Common myeloid progenitor, CD34-positive (primary cell): ENCODE results near the gene G3BP2.

Source experiments
- CTCF ChIA-PET: fragments of 350-600 bp; sonication (Branson Sonifier 250); formaldehyde crosslinking; loops from one replicate; lab custom pipeline; 2021; ENCODE audit warnings: antibody characterized with exemption; lab: Charles Lee
- POLR2A ChIA-PET: fragments of 350-600 bp; sonication (Branson Sonifier 250); formaldehyde crosslinking; loops from one replicate; lab custom pipeline; 2021; ENCODE audit warnings: antibody characterized with exemption; lab: Charles Lee
- DNase-seq, 3 donors: peaks; one replicate each; pipeline versions ENCODE4 v3.0.0 to v3.0.0-alpha.2; 2013
- H3K27ac ChIP-seq, 2 experiments: 1 replicate in 1 of 2; 2 replicates in 1 of 2; pipeline ENCODE4 v1.7.0; 2013; ENCODE audit warnings: inconsistent platforms in 2 of 2, low read length in 2 of 2, mild to moderate bottlenecking in 2 of 2, low read depth in 1 of 2, moderate library complexity in 1 of 2; ENCODE audit not compliant: severe bottlenecking in 2 of 2, insufficient read depth in 1 of 2, poor library complexity in 1 of 2
- H3K27me3 ChIP-seq, 5 experiments: replicated peaks in 2 of 5; 1 replicate in 3 of 5; 2 replicates in 2 of 5; pipeline versions ENCODE4 v1.6.1 to v1.7.0; 2013; ENCODE audit warnings: low read length in 4 of 5, mild to moderate bottlenecking in 2 of 5, moderate library complexity in 2 of 5, inconsistent platforms in 1 of 5; ENCODE audit not compliant: insufficient read depth in 5 of 5, control insufficient read depth in 4 of 5
- H3K36me3 ChIP-seq, 4 experiments: 1 replicate in 2 of 4; 2 replicates in 2 of 4; pipeline versions ENCODE4 v1.6.1 to v1.7.0; 2013; ENCODE audit warnings: low read length in 3 of 4, control low read depth in 1 of 4, mild to moderate bottlenecking in 1 of 4; ENCODE audit not compliant: control insufficient read depth in 4 of 4, insufficient read depth in 4 of 4
- H3K4me1 ChIP-seq, 4 experiments: 1 replicate in 3 of 4; 2 replicates in 1 of 4; pipeline versions ENCODE4 v1.6.1 to v1.7.1; 2013; ENCODE audit warnings: low read length in 3 of 4, mild to moderate bottlenecking in 3 of 4, control low read depth in 1 of 4, inconsistent platforms in 1 of 4, moderate library complexity in 1 of 4; ENCODE audit not compliant: control insufficient read depth in 4 of 4, insufficient read depth in 4 of 4; ENCODE audit errors: control extremely low read depth in 1 of 4
- H3K4me3 ChIP-seq, 7 experiments: 1 replicate in 4 of 7; 2 replicates in 3 of 7; pipeline versions ENCODE4 v1.5.1 to v1.7.0; 2013; ENCODE audit warnings: mild to moderate bottlenecking in 7 of 7, low read length in 6 of 7, moderate library complexity in 6 of 7, inconsistent platforms in 2 of 7, low read depth in 2 of 7, control low read depth in 1 of 7; ENCODE audit not compliant: insufficient read depth in 4 of 7, control insufficient read depth in 1 of 7; ENCODE audit errors: extremely low read depth in 1 of 7
- H3K9me3 ChIP-seq, 5 experiments: 1 replicate in 4 of 5; 2 replicates in 1 of 5; pipeline versions ENCODE4 v1.6.1 to v1.7.1; 2013; ENCODE audit warnings: low read length in 4 of 5, mild to moderate bottlenecking in 2 of 5, inconsistent platforms in 1 of 5, low read depth in 1 of 5, moderate library complexity in 1 of 5; ENCODE audit not compliant: control insufficient read depth in 4 of 5, insufficient read depth in 2 of 5; ENCODE audit errors: control extremely low read depth in 1 of 5
- WGBS: methylation state at CpG from one replicate; pipeline ENCODE4 v1.1.5; 2013; ENCODE audit not compliant: insufficient coverage; 5-methylcytosine and 5-hydroxymethylcytosine counted together

The G3BP2 gene

DNA sequence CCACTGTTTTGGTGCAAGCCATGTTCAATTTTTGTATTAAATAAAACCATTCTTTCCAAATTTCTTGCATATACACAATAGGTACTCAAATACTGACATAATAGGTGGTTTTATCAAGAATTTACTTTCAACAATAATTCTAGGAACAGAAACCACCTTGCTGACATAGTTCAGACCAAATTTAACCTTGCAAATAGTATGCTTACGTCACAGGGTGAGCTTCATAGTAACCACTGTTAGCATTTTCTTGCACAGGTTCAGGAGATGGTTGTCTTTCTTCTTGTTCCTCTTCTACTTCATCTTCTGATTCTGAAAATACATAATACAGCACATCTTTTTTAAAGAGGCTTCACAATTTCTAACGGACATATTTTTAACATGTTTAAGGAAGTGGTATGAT lies 17.6 kb downstream of the G3BP2 start:
- Histone ChIP-seq H3K27me3 (no peaks in the 10 kb centered on the region), H3K4me3 (no peak overlapping the region), H3K4me1 (no peaks in the 10 kb centered on the region), H3K9me3 (no peaks in the 10 kb centered on the region), H3K36me3 (peaks cover 23 to 80% (median 44%) of the 10 kb centered on the region in 4 experiments), H3K27ac (no peak overlapping the region)
- ChIA-PET POLR2A (interaction anchor here (0.7 kb wide), 1 partner anchor 69 kb away, joined by 5 read pairs; the partner anchor contains the start of gene USO1), CTCF (interaction anchor here (0.7 to 4.8 kb wide), 8 partner anchors 10 to 74 kb away, joined by 3 to 35 read pairs (median 12); partner anchors contain the start of gene USO1)
- no peak for DNase-seq
- WGBS, result 100% methylated on average over 1 of the region's 2 CpGs

DNA sequence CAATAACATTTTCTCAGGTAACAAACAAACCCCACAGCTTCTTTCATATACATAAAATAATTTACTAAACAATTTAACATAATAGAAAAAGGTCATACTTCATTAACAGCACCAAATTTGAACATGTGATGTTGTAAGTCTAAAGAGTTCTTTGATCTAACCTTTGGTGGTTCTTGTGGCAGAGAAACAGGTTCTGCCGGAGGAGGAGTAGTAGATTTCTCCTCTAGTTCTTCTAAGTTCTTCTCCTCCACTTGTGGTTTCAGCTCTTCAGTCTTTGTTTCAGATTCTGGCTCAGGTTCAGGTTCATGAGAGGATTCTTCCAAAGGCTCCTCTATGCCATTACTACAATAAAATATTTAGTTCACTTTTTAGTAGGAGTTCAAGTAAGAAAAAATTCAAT lies 18.3 kb downstream of the G3BP2 start:
- CTCF ChIA-PET, result interaction anchor here (0.7 to 4.8 kb wide), 11 partner anchors 11 to 84 kb away, joined by 3 to 35 read pairs (median 5); partner anchors contain the start of gene USO1
- DNase-seq, result no peak
- peaks cover 24 to 75% (median 42%) of the 10 kb centered on the region in 4 experiments for H3K36me3 ChIP-seq

DNA sequence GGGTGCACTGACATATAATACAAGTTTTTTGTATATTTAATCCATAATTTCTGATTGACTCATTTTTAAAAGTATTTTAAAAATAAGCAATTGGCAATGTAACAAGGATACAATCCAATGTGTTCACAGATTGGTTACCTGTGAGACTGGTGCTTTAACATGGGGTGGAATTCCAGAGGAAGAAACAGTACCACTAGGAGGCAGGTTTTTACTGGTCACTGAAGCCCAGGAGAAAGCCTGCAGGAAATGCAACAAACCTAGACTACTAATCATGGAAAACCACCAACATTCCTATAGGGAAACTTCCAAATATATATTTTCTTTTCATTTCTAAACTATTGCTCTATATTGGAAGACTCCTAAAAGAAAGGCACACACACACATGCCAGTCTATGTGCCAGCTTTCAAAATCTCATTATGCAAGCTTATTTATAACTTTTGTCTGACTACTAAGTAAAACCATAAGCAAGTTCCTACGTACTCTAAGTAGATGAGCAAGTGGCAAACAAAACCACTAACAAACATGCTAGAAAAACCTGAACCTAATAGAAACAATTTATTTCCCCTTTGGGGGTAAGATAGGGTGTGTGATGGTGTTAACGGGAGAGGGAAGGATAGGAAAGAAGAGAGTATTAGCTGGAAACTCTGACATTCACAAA lies 19.2 kb downstream of the G3BP2 start:
- CTCF ChIA-PET, result interaction anchor here (0.6 to 4.8 kb wide), 13 partner anchors 16 to 194 kb away, joined by 3 to 35 read pairs (median 4); partner anchors contain the start of gene USO1
- H3K36me3 ChIP-seq, result peaks cover 25 to 75% (median 43%) of the 10 kb centered on the region in 4 experiments
- no CpG with 5 or more reads among the region's 2 CpGs for WGBS
- H3K27me3 ChIP-seq, result no peaks in the 10 kb centered on the region
- H3K27ac ChIP-seq, result no peak overlapping the region
- POLR2A ChIA-PET, result interaction anchor here (0.6 to 0.8 kb wide), 4 partner anchors 27 to 132 kb away, joined by 3 to 6 read pairs (median 4); no protein-coding TSS in a partner anchor
- H3K9me3 ChIP-seq, result no peaks in the 10 kb centered on the region
- DNase-seq, result peak; percentile 24 to 46 (median 41)
- no peak overlapping the region for H3K4me3 ChIP-seq
- H3K4me1 ChIP-seq, result no peaks in the 10 kb centered on the region

More for the DNA sequence above, 18.3 kb downstream of the G3BP2 start:
- POLR2A ChIA-PET, result no interaction called here
- Histone ChIP-seq H3K9me3 (no peaks in the 10 kb centered on the region), H3K4me3 (no peak overlapping the region), H3K4me1 (no peaks in the 10 kb centered on the region), H3K27me3 (no peaks in the 10 kb centered on the region), H3K27ac (no peak overlapping the region)
- 83% methylated on average over 1 of the region's 1 CpG for WGBS

DNA sequence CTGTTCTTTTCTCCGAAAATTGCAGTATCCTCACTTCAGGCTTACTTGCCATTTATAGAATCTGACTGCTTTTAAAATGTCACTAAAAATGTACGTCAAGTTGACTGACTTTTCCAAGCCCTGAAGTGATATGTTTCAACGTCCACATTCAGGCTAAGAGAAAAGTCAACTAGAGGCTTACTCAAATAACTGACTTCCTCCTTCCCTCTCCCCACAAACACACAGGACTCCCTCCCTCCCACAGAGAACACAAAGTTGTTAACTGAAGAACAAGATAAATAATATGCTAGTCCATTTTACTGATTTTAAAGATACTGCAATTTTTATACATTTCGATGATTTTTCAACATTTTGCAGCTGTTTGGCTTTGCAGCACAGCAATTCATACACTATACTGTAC lies 29.1 kb downstream of the G3BP2 start:
- DNase-seq, result peak in 2 of 3 donors; percentile 51 to 65
- Histone ChIP-seq H3K27me3 (no peaks in the 10 kb centered on the region), H3K27ac (no peak overlapping the region), H3K4me1 (peaks cover 0 to 9% (median 7%) of the 10 kb centered on the region in 4 experiments), H3K4me3 (no peak overlapping the region), H3K9me3 (no peaks in the 10 kb centered on the region), H3K36me3 (peaks cover 16 to 63% (median 40%) of the 10 kb centered on the region in 4 experiments)
- CTCF ChIA-PET, result interaction anchor here (1.1 kb wide), 2 partner anchors 9 to 14 kb away, joined by 3 to 4 read pairs; no protein-coding TSS in a partner anchor
- WGBS, result 71% methylated on average over 1 of the region's 4 CpGs
- POLR2A ChIA-PET, result no interaction called here

DNA sequence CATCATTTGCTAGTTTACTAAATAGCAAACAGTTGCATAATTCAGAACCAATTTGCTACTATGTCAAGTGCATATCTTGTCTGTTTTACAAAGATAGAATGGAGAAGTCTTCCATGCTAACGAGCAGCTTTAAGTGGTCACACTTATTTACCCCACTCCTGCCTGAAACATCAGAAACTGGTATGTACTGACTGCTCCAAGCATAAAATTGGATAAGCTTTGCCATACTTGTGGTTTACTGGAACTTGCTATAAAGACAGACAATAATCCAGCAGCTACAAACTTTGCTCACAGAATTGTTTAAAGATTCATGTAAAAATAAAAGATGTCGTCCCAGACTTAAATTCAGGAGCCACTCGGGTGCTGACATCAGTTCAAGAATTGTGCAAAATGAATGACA lies 29.6 kb downstream of the G3BP2 start:
- CTCF ChIA-PET, result interaction anchor here (1.1 kb wide), 1 partner anchor 9 kb away, joined by 4 read pairs; no protein-coding TSS in a partner anchor
- POLR2A ChIA-PET, result no interaction called here
- WGBS, result 77% methylated on average over 3 of the region's 3 CpGs
- H3K27me3 ChIP-seq, result no peaks in the 10 kb centered on the region
- no peaks in the 10 kb centered on the region for H3K9me3 ChIP-seq
- no peak overlapping the region for H3K27ac ChIP-seq
- H3K4me3 ChIP-seq, result no peak overlapping the region
- peaks cover 15 to 58% (median 37%) of the 10 kb centered on the region in 4 experiments for H3K36me3 ChIP-seq
- H3K4me1 ChIP-seq, result peaks cover 0 to 9% (median 7%) of the 10 kb centered on the region in 4 experiments
- no peak for DNase-seq

DNA sequence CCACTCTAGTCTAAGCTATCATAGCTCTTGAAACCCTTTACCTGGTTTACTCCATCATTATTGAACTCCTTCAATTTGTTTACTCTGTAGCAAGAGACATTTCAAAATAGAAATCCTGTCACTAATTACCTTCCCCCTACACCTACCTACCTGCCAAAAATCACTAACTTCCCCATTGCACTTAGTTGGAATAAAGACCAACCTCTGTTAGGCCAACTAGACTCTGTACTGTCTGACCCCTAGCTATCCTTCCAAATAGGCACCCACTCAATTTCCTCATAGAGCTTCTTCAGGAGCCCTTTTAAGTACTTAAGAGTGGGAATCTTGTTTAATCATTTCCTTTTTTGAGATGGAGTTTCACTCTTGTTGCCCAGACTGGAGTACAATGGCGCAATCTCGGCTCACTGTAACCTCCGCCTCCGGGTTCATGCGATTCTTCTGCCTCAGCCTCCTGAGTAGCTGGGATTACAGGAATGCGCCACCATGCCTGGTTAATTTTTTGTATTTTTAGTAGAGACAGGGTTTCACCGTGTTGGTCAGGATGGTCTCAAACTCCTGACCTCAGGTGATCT lies 34.0 kb downstream of the G3BP2 start:
- ChIA-PET POLR2A (no interaction called here), CTCF (interaction anchor here (1.2 kb wide), 2 partner anchors 10 to 22 kb away, joined by 3 to 4 read pairs; no protein-coding TSS in a partner anchor)
- Histone ChIP-seq H3K9me3 (no peaks in the 10 kb centered on the region), H3K4me1 (peaks cover 0 to 6% (median 5%) of the 10 kb centered on the region in 4 experiments), H3K4me3 (no peak overlapping the region), H3K27me3 (no peaks in the 10 kb centered on the region), H3K36me3 (peaks cover 2 to 17% (median 5%) of the 10 kb centered on the region in 4 experiments), H3K27ac (no peak overlapping the region)
- DNase-seq, result no peak
- 91% methylated on average over 6 of the region's 7 CpGs for WGBS
